K562 (cell line): ENCODE results near the gene IRX1. TPM values are rescaled to one million over a fixed set of nuclear protein-coding genes. Genes with fewer than 3 reads are reported as not detected.

ENCODE experiments used
- ATAC-seq: fragments of 200-7000 bp; cut with Tn5 transposase; 3 replicates; pipeline ENCODE4 v1.9.1; 2020; ENCODE audit warnings: moderate library complexity
- BruUV-seq: library from RNA; stranded (reverse); fragments of 400-500 nt; replicated peaks from 2 replicates; lab custom pipeline; 2021; lab: Mats Ljungman, UMichigan
- CTCF ChIA-PET: fragments of 300-600 bp; formaldehyde crosslinking; extraction: SDS; loops from one replicate; lab custom pipeline; 2021; ENCODE audit warnings: low intra/inter-chr PET ratio; lab: Yijun Ruan, JAX
- POLR2A ChIA-PET: fragments of 300-600, 350-650 bp; sonication (Branson Sonifier 250); formaldehyde crosslinking; extraction: SDS; loops from one replicate; lab custom pipeline; 2021; ENCODE audit warnings: antibody characterized with exemption, inconsistent platforms; lab: Yijun Ruan, JAX
- DNase-seq, 4 experiments: peaks; one replicate each; pipeline versions ENCODE4 v3.0.0 to v3.0.0-alpha.2; 2011 to 2018; ENCODE audit warnings: low spot score in 3 of 4, mixed read lengths in 3 of 4; ENCODE audit errors: extremely low read depth in 1 of 4
- FAIRE-seq: peaks from 2 replicates; lab custom pipeline; 2011; peaks lifted over from hg19 to GRCh38; lab: Jason Lieb, UNC
- H2AFZ ChIP-seq: 2 replicates; pipeline ENCODE4 v1.6.0; 2011; ENCODE audit warnings: low read depth, low read length, control low read depth, inconsistent platforms
- H3K27ac ChIP-seq: fragments of 200-600 bp; 3 replicates; pipeline ENCODE4 v1.8.0; 2011; ENCODE audit warnings: low read depth, mild to moderate bottlenecking, control low read depth, inconsistent platforms, low read length, moderate library complexity, mixed read lengths; ENCODE audit errors: extremely low read depth
- H3K27me3 ChIP-seq, 2 experiments: fragments of 300-600 bp in 1 of 2; 2 replicates in 1 of 2; 3 replicates in 1 of 2; pipeline versions ENCODE4 v1.6.0 to v1.8.0; 2011; ENCODE audit warnings: inconsistent platforms in 2 of 2, low read length in 2 of 2, mild to moderate bottlenecking in 1 of 2, mixed read lengths in 1 of 2, moderate library complexity in 1 of 2; ENCODE audit not compliant: control insufficient read depth in 2 of 2, insufficient read depth in 2 of 2
- H3K36me3 ChIP-seq: fragments of 300-600 bp; 3 replicates; pipeline ENCODE4 v1.8.0; 2011; ENCODE audit warnings: mild to moderate bottlenecking, low read length, inconsistent platforms; ENCODE audit not compliant: control insufficient read depth, insufficient read depth
- H3K4me1 ChIP-seq, 2 experiments: fragments of 200-600 bp in 1 of 2; replicated peaks in 1 of 2; 2 replicates in 1 of 2; 3 replicates in 1 of 2; pipeline versions ENCODE4 v1.5.1 to v1.8.0; 2011; ENCODE audit warnings: inconsistent platforms in 2 of 2, low read length in 2 of 2, mild to moderate bottlenecking in 1 of 2, mixed read lengths in 1 of 2, moderate library complexity in 1 of 2; ENCODE audit not compliant: control insufficient read depth in 2 of 2, insufficient read depth in 2 of 2
- H3K4me2 ChIP-seq: 2 replicates; pipeline ENCODE4 v1.6.1; 2011; ENCODE audit warnings: low read length, control low read depth, inconsistent platforms, mixed read lengths; ENCODE audit not compliant: insufficient read depth
- H3K4me3 ChIP-seq: fragments of 200-600 bp; sonication (generic), shearing (Covaris generic); 2 replicates; pipeline ENCODE4 v1.5.1; 2016; ENCODE audit warnings: control low read depth, inconsistent platforms
- H3K79me2 ChIP-seq: fragments of 200-600 bp; 3 replicates; pipeline ENCODE4 v1.8.0; 2011; ENCODE audit warnings: low read length, inconsistent platforms; ENCODE audit not compliant: control insufficient read depth, insufficient read depth
- H3K9ac ChIP-seq, 2 experiments: 2 replicates each; pipeline versions ENCODE4 v1.6.0 to v1.6.1; 2011; ENCODE audit warnings: low read depth in 2 of 2, low read length in 2 of 2, control low read depth in 1 of 2, inconsistent platforms in 1 of 2, mild to moderate bottlenecking in 1 of 2, mixed read lengths in 1 of 2; ENCODE audit not compliant: insufficient read depth in 1 of 2
- H3K9me1 ChIP-seq: one replicate; pipeline ENCODE4 v1.6.0; 2011; ENCODE audit warnings: inconsistent platforms, mild to moderate bottlenecking, low read length, moderate library complexity; ENCODE audit not compliant: control insufficient read depth, insufficient read depth
- H3K9me3 ChIP-seq: replicated peaks from 2 replicates; pipeline ENCODE4 v1.5.1; 2011; ENCODE audit warnings: low read depth, low read length, inconsistent platforms; ENCODE audit not compliant: control insufficient read depth, insufficient read depth
- H4K20me1 ChIP-seq: replicated peaks from 2 replicates; pipeline ENCODE4 v1.6.1; 2011; ENCODE audit warnings: low read length, inconsistent platforms, mixed read lengths; ENCODE audit not compliant: control insufficient read depth, insufficient read depth
- CTCF ChIP-seq, 3 experiments: IDR thresholded peaks in 2 of 3; conservative IDR thresholded peaks in 1 of 3; 2 replicates each; pipeline ENCODE4 v1.5.1; 2011 to 2012; ENCODE audit warnings: low read length in 3 of 3, mild to moderate bottlenecking in 3 of 3, control low read depth in 2 of 3, improper control_type of control experiment in 1 of 3, inconsistent platforms in 1 of 3, low read depth in 1 of 3, mixed read lengths in 1 of 3, moderate library complexity in 1 of 3; ENCODE audit not compliant: insufficient read depth in 2 of 3
- E2F1 ChIP-seq: sonication (generic); formaldehyde crosslinking; IDR thresholded peaks from 2 replicates; pipeline ENCODE4 v1.8.1; 2023; ENCODE audit warnings: mild to moderate bottlenecking, missing genetic modification reagents, moderate library complexity
- HMBOX1 ChIP-seq: sonication (generic); IDR thresholded peaks from 2 replicates; pipeline ENCODE4 v1.6.1; 2016
- KAT7 ChIP-seq: sonication (generic); formaldehyde crosslinking; IDR thresholded peaks from 2 replicates; pipeline ENCODE4 v1.8.0; 2022; ENCODE audit warnings: missing genetic modification reagents, mild to moderate bottlenecking, borderline replicate concordance
- PTTG1 ChIP-seq: fragments of 450-650 bp; IDR thresholded peaks from 2 replicates; pipeline ENCODE4 v1.6.1; 2016; ENCODE audit warnings: low read depth, mild to moderate bottlenecking, missing genetic modification characterization, missing compliant biosample characterization
- SMC3 ChIP-seq: conservative IDR thresholded peaks from 2 replicates; pipeline ENCODE4 v1.6.1; 2011; ENCODE audit warnings: low read depth, low read length, improper control_type of control experiment; ENCODE audit not compliant: insufficient read depth
- ZBTB2 ChIP-seq: fragments of 450-650 bp; IDR thresholded peaks from 2 replicates; pipeline ENCODE4 v1.6.1; 2016; ENCODE audit warnings: antibody characterized with exemption
- WGBS: fragments of 100-300 bp; shearing (Covaris generic); methylation state at CpG from one replicate; pipeline ENCODE4 v1.1.6; 2016; ENCODE audit warnings: low coverage, mixed read lengths; ENCODE audit not compliant: insufficient coverage; ENCODE audit errors: missing lambda C conversion rate; 5-methylcytosine and 5-hydroxymethylcytosine counted together
- in situ Hi-C: fragments of 300-500 bp; cut with MboI; formaldehyde crosslinking; loops from 4 replicates; pipeline ENCODE4 v1.15.0; 2018; ENCODE audit warnings: inconsistent platforms, mixed read lengths
- intact Hi-C: fragments of 100-400 bp; cut with micrococcal nuclease; formaldehyde crosslinking; loops from 2 replicates; pipeline ENCODE4 v1.14.2; 2022
- polyA plus RNA-seq, 8 experiments: library from polyadenylated mRNA; depleted of rRNA in 4 of 8; stranded (reverse) in 5 of 8; unstranded in 3 of 8; fragments of >200 nt; fragmentation: Nextera tagmentation in 2 of 8; fragmentation: Illumina TruSeq in 1 of 8; extraction: Ambion mirVana in 2 of 8; extraction: Trizol in 1 of 8; gene quantifications; 2 replicates each; pipeline versions ENCODE4 v1.2.1 to v1.2.3, GENCODE V29; 2011 to 2014; ENCODE audit warnings: inconsistent platforms in 1 of 8, missing spikeins in 1 of 8
- total RNA-seq, 7 experiments: library from RNA; depleted of rRNA in 6 of 7; stranded (reverse); fragments of >200 nt in 6 of 7; fragmentation: Illumina TruSeq in 2 of 7; extraction: Trizol in 2 of 7; gene quantifications; 2 replicates each; pipeline versions ENCODE4 v1.2.1 to v1.2.3, GENCODE V29; 2011 to 2021; ENCODE audit warnings: low replicate concordance in 1 of 7

The IRX1 gene
- total and polyA plus RNA-seq, 9 of the 15 experiments (the other 6 are each of a cell fraction or from before 2014, with no cell fraction given) = not detected

- TF ChIP-seq ZBTB2 (no peak), E2F1 (CRISPR knock-in tag) (no peak), KAT7 (CRISPR knock-in tag) (no peak)
- TF ChIP-seq, all 486 proteins: peak for 0
Observed at GRCh38 chr5:3601911-3602782, 6.5 kb downstream of the IRX1 start (continued).

- POLR2A ChIA-PET = interaction anchor here (0.6 kb wide), 2 partner anchors 791 to 962 kb away, joined by 3 to 4 read pairs; no protein-coding TSS in a partner anchor
- Histone ChIP-seq H2AFZ (no peak overlapping the region), H4K20me1 (0 out of 2 replicates have a peak, but pooled peaks cover 4% of the 10 kb centered on the region), H3K79me2 (no peaks in the 10 kb centered on the region), H3K9ac (no peak overlapping the region), H3K9me1 (no peaks in the 10 kb centered on the region), H3K9me3 (no peaks in the 10 kb centered on the region), H3K27me3 (peaks cover 20 to 83% of the 10 kb centered on the region in 2 experiments; a peak in 4 of 5 replicates), H3K36me3 (no peaks in the 10 kb centered on the region), H3K27ac (no peak overlapping the region), H3K4me3 (no peak overlapping the region), H3K4me1 (peaks cover 0 to 27% of the 10 kb centered on the region in 2 experiments; a peak in 2 of 5 replicates), H3K4me2 (no peak overlapping the region)
- FAIRE-seq = no peak
- CTCF ChIA-PET = interaction anchor here (0.5 kb wide), 1 partner anchor 682 kb away, joined by 3 read pairs; no protein-coding TSS in a partner anchor
- WGBS = 4% methylated on average over 14 of the region's 45 CpGs
- no TSS peak for BruUV-seq
- in situ Hi-C loops (no loop called here), intact Hi-C loops (no loop called here)
- peak; percentile 93 for ATAC-seq
- DNase-seq = peak; percentile 47 to 58 (median 57)
- TF ChIP-seq PTTG1 (tag) (no peak), CTCF (IDR thresholded peaks at IDR 0.05 in 2 of 3, conservative IDR thresholded peaks at IDR 0.05 in 1 of 3; ENCODE audit: insufficient read depth in 2 of 3, low read depth in 1 of 3, low read length in 3 of 3) (peak; percentile 49 to 65 (median 58); a peak in 3 of 6 replicates), HMBOX1 (no peak), SMC3 (peak; percentile 46; the same call in 1 of the 2 replicates)
Observed at GRCh38 chr5:3602785-3603502, 7.3 kb downstream of the IRX1 start.
